Vagina (tissue), 2 donors: ENCODE results near the gene TIMM29. TPM values are rescaled to one million over a fixed set of nuclear protein-coding genes. Genes with fewer than 3 reads are reported as not detected.

Experiments used
- DNase-seq, 2 donors: peaks; one replicate each; pipeline ENCODE4 v3.0.0-alpha.2; 2017; ENCODE audit errors: extremely low spot score in 2 of 2
- H3K27ac ChIP-seq: fragments of 200-600 bp; sonication (generic); one replicate; pipeline ENCODE4 v1.5.1; 2019
- H3K27me3 ChIP-seq: fragments of 200-600 bp; sonication (generic); one replicate; pipeline ENCODE4 v1.5.1; 2019
- H3K36me3 ChIP-seq, 2 donors: fragments of 200-600 bp; sonication (generic); one replicate each; pipeline ENCODE4 v1.5.1; 2017 to 2019
- H3K4me1 ChIP-seq: fragments of 200-600 bp; sonication (generic); one replicate; pipeline ENCODE4 v1.5.1; 2019
- H3K4me3 ChIP-seq, 2 donors: fragments of 200-600 bp; sonication (generic); 1 replicate in 1 of 2; 2 replicates in 1 of 2; pipeline ENCODE4 v1.5.1; 2016 to 2019
- H3K9me3 ChIP-seq: fragments of 200-600 bp; sonication (generic); one replicate; pipeline ENCODE4 v1.5.1; 2019
- POLR2A ChIP-seq, 2 donors: fragments of 450-650 bp; IDR thresholded peaks; one replicate each; pipeline ENCODE4 v1.6.1; 2017; ENCODE audit warnings: antibody characterized with exemption in 2 of 2, mild to moderate bottlenecking in 2 of 2, moderate library complexity in 2 of 2
- POLR2AphosphoS5 ChIP-seq, 2 donors: sonication (generic); formaldehyde crosslinking; IDR thresholded peaks; one replicate each; pipeline ENCODE4 v1.9.0; 2017; ENCODE audit warnings: antibody characterized with exemption in 2 of 2, mild to moderate bottlenecking in 2 of 2, low read depth in 1 of 2; ENCODE audit not compliant: insufficient read depth in 1 of 2
- intact Hi-C: fragments of 100-400 bp; cut with DNase I; formaldehyde crosslinking; loops from one replicate; pipeline ENCODE4 v1.15.1; 2023
- total RNA-seq: library from RNA; depleted of rRNA; stranded (reverse); fragments of >200 nt; gene quantifications from one replicate; pipeline ENCODE4 v1.2.3, GENCODE V29; 2016
- TF ChIP-seq, protein P1 (sequence below), 3 experiments: fragments of 450-650 bp in 2 of 3; fragments of 200-600 bp in 1 of 3; sonication (generic) in 1 of 3; IDR thresholded peaks; one replicate each; pipeline ENCODE4 v1.5.1; 2017 to 2019; ENCODE audit warnings: antibody characterized with exemption in 3 of 3, mild to moderate bottlenecking in 2 of 3, moderate library complexity in 2 of 3

The TIMM29 gene
- total RNA-seq, 1 donor from 2014 or later, result 21.9 TPM

DNA sequence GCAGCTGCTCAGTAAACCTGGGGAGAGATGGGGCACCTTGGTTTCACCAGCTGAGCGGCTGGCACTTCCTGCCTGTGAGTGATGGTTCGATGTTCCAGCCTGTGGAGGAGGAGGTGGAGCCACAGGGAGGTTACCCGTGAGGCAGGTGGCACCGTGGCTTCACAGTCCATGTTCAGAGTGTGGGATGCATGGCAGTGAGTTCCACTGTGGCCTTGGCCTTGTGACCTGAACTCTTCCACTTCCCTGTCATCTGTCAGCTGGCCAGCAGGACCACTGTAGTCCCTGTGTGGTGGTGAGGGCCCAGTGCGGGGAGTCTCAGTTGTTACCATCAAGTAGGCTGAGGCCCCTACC is 49.1 kb downstream of the TIMM29 start:
- Histone ChIP-seq H3K27ac (no peak overlapping the region), H3K4me1 (peaks cover 30% of the 10 kb centered on the region)
- intact Hi-C loops, result no loop called here

More for the DNA sequence above, 49.1 kb downstream of the TIMM29 start:
- TF ChIP-seq POLR2A (IDR thresholded peaks at IDR 0.05) (no peak), POLR2AphosphoS5 (IDR thresholded peaks at IDR 0.05; ENCODE audit: insufficient read depth in 1 of 2, low read depth in 1 of 2) (no peak)
- TF ChIP-seq, protein P1, sequence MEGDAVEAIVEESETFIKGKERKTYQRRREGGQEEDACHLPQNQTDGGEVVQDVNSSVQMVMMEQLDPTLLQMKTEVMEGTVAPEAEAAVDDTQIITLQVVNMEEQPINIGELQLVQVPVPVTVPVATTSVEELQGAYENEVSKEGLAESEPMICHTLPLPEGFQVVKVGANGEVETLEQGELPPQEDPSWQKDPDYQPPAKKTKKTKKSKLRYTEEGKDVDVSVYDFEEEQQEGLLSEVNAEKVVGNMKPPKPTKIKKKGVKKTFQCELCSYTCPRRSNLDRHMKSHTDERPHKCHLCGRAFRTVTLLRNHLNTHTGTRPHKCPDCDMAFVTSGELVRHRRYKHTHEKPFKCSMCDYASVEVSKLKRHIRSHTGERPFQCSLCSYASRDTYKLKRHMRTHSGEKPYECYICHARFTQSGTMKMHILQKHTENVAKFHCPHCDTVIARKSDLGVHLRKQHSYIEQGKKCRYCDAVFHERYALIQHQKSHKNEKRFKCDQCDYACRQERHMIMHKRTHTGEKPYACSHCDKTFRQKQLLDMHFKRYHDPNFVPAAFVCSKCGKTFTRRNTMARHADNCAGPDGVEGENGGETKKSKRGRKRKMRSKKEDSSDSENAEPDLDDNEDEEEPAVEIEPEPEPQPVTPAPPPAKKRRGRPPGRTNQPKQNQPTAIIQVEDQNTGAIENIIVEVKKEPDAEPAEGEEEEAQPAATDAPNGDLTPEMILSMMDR (IDR thresholded peaks at IDR 0.05), result no peak
- Histone ChIP-seq H3K9me3 (no peaks in the 10 kb centered on the region), H3K36me3 (no peaks in the 10 kb centered on the region), H3K27me3 (no peaks in the 10 kb centered on the region), H3K4me3 (no peak overlapping the region)
- no peak for DNase-seq

Other genes starting within 250 kb of the TIMM29 start
- gene QTRT1, start 227.4 kb upstream of the TIMM29 start, total RNA-seq, result 36.3 TPM
- 128 TPM for gene DNM2, start 210.7 kb upstream of the TIMM29 start, total RNA-seq
- gene TMED1, start 92.6 kb upstream of the TIMM29 start, total RNA-seq, result 20.4 TPM
- gene C19orf38, start 80.4 kb upstream of the TIMM29 start, total RNA-seq, result 2.5 TPM
- 28.2 TPM for gene CARM1, start 57.3 kb upstream of the TIMM29 start, total RNA-seq
- 42.7 TPM for gene YIPF2, start 172 bp upstream of the TIMM29 start, total RNA-seq
- gene SMARCA4, start 32.2 kb downstream of the TIMM29 start, total RNA-seq, result 90.4 TPM
- gene LDLR, start 160.7 kb downstream of the TIMM29 start, total RNA-seq, result 135 TPM
- 2.7 TPM for gene SPC24, start 227.0 kb downstream of the TIMM29 start, total RNA-seq